ENCODE results near the gene SYNE1.

Gene SYNE1

GRCh38 chr6:152496731-152497130 lies 140.4 kb downstream of the SYNE1 start:
- TF ChIP-seq GATA3 (IDR thresholded peaks at IDR 0.05; ENCODE audit: low read depth, low read length) = no peak
- TF ChIP-seq GATA2 (IDR thresholded peaks at IDR 0.05; ENCODE audit: low read depth, low read length) = no peak

- TF ChIP-seq GATA2 (IDR thresholded peaks at IDR 0.05; ENCODE audit: low read depth, low read length) = no peak
- TF ChIP-seq GATA3 (IDR thresholded peaks at IDR 0.05; ENCODE audit: low read depth, low read length) = no peak
Measured at GRCh38 chr6:152484806-152485205, 152.4 kb downstream of the SYNE1 start.

- TF ChIP-seq GATA3 (IDR thresholded peaks at IDR 0.05; ENCODE audit: low read depth, low read length) (no peak), GATA2 (IDR thresholded peaks at IDR 0.05; ENCODE audit: low read depth, low read length) (no peak)
Measured at GRCh38 chr6:152482289-152482688, 154.9 kb downstream of the SYNE1 start.

GRCh38 chr6:152478377-152479010 lies 158.7 kb downstream of the SYNE1 start:
- no peak for TF ChIP-seq GATA2 (IDR thresholded peaks at IDR 0.05; ENCODE audit: low read depth, low read length)
- no peak for TF ChIP-seq GATA3 (IDR thresholded peaks at IDR 0.05; ENCODE audit: low read depth, low read length)

- TF ChIP-seq GATA3 (IDR thresholded peaks at IDR 0.05; ENCODE audit: low read depth, low read length) = no peak
- no peak for TF ChIP-seq GATA2 (IDR thresholded peaks at IDR 0.05; ENCODE audit: low read depth, low read length)
Measured at GRCh38 chr6:152474354-152474753, 162.8 kb downstream of the SYNE1 start.

- TF ChIP-seq GATA2 (IDR thresholded peaks at IDR 0.05; ENCODE audit: low read depth, low read length) (no peak), GATA3 (IDR thresholded peaks at IDR 0.05; ENCODE audit: low read depth, low read length) (no peak)
Measured at GRCh38 chr6:152472325-152472724, 164.8 kb downstream of the SYNE1 start.

GRCh38 chr6:152471456-152472265 lies 165.5 kb downstream of the SYNE1 start:
- TF ChIP-seq GATA3 (IDR thresholded peaks at IDR 0.05; ENCODE audit: low read depth, low read length) (no peak), GATA2 (IDR thresholded peaks at IDR 0.05; ENCODE audit: low read depth, low read length) (no peak)

GRCh38 chr6:152463164-152463563 lies 174.0 kb downstream of the SYNE1 start:
- TF ChIP-seq GATA2 (IDR thresholded peaks at IDR 0.05; ENCODE audit: low read depth, low read length) (no peak), GATA3 (IDR thresholded peaks at IDR 0.05; ENCODE audit: low read depth, low read length) (no peak)

GRCh38 chr6:152462716-152463115 lies 174.4 kb downstream of the SYNE1 start:
- TF ChIP-seq GATA3 (IDR thresholded peaks at IDR 0.05; ENCODE audit: low read depth, low read length) (no peak), GATA2 (IDR thresholded peaks at IDR 0.05; ENCODE audit: low read depth, low read length) (no peak)

- TF ChIP-seq GATA3 (IDR thresholded peaks at IDR 0.05; ENCODE audit: low read depth, low read length) (no peak), GATA2 (IDR thresholded peaks at IDR 0.05; ENCODE audit: low read depth, low read length) (no peak)
Measured at GRCh38 chr6:152461556-152461955, 175.6 kb downstream of the SYNE1 start.

- TF ChIP-seq GATA3 (IDR thresholded peaks at IDR 0.05; ENCODE audit: low read depth, low read length) (no peak), GATA2 (IDR thresholded peaks at IDR 0.05; ENCODE audit: low read depth, low read length) (no peak)
Measured at GRCh38 chr6:152458648-152459644, 178.2 kb downstream of the SYNE1 start.

- TF ChIP-seq GATA3 (IDR thresholded peaks at IDR 0.05; ENCODE audit: low read depth, low read length) (no peak), GATA2 (IDR thresholded peaks at IDR 0.05; ENCODE audit: low read depth, low read length) (no peak)
Measured at GRCh38 chr6:152457949-152458624, 179.1 kb downstream of the SYNE1 start.

GRCh38 chr6:152454003-152454402 lies 183.2 kb downstream of the SYNE1 start:
- TF ChIP-seq GATA2 (IDR thresholded peaks at IDR 0.05; ENCODE audit: low read depth, low read length) (no peak), GATA3 (IDR thresholded peaks at IDR 0.05; ENCODE audit: low read depth, low read length) (no peak)

Data from SH-SY5Y (cell line).